EH (cell line): ENCODE measurements around the gene PLCB4.

Experiments used
- DNase-seq: peaks from one replicate; pipeline ENCODE4 v3.0.0-alpha.2; 2015; ENCODE audit warnings: low read depth

Gene PLCB4

GRCh38 chr20:9179193-9179802 is 110.4 kb downstream of the PLCB4 start:
- DNase-seq = peak; percentile 58

DNA sequence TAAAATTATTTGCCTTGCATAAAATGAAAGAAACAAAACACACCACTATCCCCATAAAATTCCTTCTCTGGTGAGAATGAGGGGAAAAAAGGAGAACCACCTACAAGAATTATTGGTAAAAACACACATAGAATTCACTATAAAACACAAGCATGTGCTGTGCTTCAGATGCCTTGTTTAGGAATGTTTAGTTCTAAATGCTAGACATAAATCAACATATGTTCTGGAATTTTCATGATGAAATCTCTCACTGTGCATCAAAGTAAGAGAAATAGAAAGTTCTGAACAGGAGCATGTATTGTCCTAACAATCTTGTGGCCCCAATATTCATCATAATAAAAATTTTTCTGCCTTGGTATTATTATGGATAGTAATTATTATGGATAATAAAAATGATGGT is 111.0 kb downstream of the PLCB4 start:
- DNase-seq = peak; percentile 40

DNA sequence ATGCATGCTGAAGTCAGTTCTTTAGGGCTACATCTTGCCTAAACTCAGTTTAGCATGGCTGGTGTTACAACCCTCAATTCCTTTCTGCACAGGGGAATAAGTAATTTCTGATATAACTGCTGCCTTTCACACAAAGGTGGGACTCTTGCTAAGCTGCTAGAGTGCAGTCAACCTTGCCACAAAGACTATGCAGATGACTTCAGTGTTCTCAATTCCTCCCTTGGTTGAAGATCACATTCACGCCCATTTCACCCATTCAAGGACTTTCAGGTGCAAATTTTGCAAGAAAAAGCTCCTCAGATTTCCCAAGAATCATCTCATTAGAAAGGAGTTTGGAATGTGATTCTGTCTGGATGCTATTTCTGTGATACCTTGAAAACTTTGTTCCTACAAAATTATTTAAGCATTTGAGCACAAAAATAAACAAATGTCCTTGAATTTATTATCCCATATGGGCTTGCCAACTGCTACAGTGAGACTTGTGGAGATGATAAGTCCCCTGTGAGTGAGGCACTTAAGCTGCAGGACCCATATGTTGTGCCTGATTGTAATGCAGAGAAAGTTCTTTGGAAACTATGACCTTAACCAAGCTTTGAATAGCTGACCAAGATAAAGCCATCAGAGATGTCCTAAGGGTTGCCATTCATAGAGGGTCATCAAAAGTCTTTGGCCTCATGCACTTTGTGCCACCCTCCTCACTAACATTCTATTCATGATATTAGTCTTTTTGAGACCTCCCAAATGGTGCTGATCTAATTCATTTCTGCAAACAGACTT is 111.8 kb downstream of the PLCB4 start:
- no peak for DNase-seq

GRCh38 chr20:9185511-9185910 is 116.6 kb downstream of the PLCB4 start:
- DNase-seq = peak; percentile 77

GRCh38 chr20:9186396-9186795 is 117.5 kb downstream of the PLCB4 start:
- no peak for DNase-seq

- DNase-seq = no peak
Measured at GRCh38 chr20:9195031-9195430, 126.1 kb downstream of the PLCB4 start.

GRCh38 chr20:9196110-9196509 is 127.2 kb downstream of the PLCB4 start:
- no peak for DNase-seq

- no peak for DNase-seq
Measured at GRCh38 chr20:9198460-9198859, 129.6 kb downstream of the PLCB4 start.

GRCh38 chr20:9200196-9200595 is 131.3 kb downstream of the PLCB4 start:
- peak; percentile 40 for DNase-seq

- peak; percentile 95 for DNase-seq
Measured at GRCh38 chr20:9200620-9201019, 131.7 kb downstream of the PLCB4 start.

DNA sequence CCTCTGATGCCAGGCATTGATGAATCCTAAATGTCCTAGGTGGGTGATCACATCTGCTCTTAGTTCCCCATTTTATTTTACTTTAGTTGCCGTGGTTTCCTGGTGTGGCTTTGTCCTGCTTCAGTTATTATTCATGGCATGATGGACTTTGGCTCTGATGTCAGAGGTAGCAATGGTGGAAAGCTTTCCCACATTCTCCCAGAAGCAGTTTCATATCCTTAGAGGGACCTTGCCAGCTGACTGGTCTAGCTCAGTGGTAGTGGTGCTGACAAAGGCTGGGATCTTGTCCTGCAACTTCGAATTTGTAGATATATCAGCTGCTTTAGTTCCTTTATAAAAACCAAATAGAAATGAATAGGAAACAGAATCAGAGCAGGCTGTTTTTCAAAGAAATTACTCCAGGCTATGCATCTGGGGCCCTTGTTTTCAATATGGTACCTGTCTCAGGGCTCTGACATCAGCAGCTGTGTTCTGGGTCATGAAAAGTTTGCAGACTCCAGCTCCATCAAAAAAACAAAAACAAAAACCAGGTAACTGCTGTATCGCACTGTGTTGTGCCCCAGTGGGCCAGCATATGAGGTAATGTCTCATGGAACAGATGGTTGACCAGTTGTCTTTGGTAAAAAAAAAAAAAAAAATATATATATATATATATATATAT is 133.7 kb downstream of the PLCB4 start:
- DNase-seq = peak; percentile 62

DNA sequence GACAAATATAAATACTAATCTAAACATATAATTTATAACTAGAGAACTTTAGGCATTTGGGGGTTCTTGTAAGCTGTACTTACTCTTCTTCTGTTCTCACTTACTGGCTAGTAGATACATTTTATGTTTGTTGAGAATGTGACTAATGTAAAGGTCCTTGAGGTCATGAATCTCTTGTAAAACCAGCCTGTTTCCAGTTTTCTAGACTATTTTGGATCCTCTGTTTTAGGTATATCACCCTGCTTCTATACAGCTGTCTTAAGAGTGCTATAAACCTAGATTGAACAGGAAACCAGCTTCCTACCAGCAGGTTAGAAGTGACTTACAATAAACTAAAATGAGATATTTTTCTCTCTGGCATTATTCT is 134.2 kb downstream of the PLCB4 start:
- DNase-seq = peak; percentile 68

- no peak for DNase-seq
Measured at GRCh38 chr20:9204979-9205378, 136.1 kb downstream of the PLCB4 start.

GRCh38 chr20:9206486-9206885 is 137.6 kb downstream of the PLCB4 start:
- no peak for DNase-seq

DNA sequence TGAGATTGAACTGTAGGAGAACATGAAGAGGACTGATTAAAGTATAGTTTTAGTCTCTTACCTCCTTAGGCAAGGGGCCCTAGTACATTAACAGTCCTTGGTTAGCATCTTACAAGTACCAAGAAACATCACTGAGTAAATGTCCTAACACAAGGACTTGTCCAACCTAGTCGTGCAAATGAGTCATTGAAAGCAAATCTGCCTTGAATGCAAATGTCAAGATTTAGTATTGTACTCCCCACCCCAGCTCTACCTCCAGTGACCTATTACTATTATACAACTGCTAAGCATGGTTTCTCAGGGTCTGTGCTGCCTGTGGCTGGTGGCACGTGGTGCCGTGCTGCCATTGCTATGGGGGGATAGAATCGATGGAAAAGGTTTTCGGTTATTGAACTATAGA is 138.4 kb downstream of the PLCB4 start:
- no peak for DNase-seq

DNA sequence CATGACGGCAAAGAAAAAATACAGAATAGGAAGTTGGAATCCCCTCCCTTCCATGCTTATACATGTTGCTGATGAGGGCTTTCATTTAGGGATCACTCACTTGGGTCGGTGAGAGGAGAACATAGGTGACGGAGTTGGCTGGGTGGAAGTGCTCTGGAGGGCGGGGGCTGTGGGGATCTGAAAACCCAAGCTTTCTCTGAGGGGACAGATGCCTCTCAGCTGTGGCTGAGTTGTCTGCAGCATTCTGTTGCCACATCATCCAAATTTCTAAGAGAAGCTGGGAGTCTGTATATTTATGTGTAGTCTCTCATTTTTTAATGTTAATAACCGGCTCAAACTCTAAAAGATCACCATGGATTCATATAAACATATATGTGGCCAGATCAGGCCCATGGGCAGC is 141.5 kb downstream of the PLCB4 start:
- no peak for DNase-seq

DNA sequence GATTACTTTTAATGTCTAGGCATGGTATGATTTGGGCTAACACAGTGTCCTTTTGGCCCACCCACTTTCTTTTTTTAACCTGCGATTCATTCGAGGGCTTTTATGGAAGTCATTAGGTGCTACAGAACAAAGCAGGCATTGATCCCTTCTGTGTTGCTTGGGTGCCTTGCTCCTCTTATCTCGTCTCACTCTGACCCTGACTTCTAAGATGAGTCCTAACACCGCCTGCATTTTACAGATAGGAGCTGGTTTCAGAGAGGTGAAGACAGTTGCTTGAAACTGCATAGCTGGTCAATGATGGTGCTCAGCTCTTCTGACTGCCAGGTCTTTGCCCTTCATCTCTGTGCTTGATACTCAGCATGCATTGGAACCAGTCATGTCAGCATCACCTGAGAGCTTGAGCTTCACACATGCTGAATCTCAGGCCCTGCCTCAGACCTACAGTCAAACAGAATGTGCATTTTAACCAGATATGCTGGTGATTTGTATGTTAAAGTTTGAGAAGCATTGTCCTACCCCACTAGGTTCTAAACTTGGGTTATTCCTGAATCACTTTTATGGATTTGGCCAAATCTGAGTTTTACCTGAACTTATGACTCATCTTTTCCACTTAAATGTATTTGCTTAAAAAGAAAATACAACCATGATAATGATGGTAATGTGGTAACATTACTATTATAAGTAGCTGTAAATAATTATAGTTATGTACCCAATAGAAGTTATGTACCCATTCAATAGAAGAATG is 142.3 kb downstream of the PLCB4 start:
- no peak for DNase-seq

DNA sequence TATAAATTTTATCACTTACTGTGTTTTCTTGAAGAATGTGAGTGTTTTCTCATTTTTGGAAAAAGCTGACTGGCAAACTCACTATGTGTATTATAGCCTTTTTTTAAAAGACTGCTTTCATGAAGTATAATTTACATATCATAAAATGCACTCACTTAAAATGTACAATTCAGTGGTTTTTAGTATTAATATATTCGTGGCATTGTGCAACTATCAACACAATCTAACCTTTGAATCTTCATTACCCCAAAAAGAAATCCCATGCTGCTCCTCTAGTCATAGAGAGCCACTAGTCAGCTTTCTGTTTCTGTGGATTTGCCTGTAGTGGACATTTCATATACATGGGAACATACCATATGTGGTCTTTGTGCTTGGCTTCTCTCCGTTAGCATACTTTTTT is 143.8 kb downstream of the PLCB4 start:
- DNase-seq = no peak

DNA sequence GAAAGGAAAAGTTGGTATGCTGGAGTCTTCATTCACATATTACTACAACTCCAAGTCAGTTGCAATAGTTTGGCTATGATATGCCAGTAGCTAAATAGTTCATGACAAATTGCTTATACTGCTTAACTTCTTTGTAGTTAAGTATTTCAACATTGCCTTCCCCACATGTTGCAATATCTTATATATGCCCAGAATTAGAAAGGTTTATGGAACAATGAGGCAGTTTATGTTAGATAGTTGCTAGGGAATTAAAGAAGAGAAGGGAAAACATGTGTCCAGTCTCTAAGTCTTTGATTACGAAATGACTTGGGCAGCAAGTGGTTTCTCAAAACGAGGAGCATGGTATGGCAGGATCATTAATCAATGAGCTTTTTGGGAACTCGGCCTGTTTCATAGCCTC is 145.8 kb downstream of the PLCB4 start:
- peak; percentile 86 for DNase-seq

DNA sequence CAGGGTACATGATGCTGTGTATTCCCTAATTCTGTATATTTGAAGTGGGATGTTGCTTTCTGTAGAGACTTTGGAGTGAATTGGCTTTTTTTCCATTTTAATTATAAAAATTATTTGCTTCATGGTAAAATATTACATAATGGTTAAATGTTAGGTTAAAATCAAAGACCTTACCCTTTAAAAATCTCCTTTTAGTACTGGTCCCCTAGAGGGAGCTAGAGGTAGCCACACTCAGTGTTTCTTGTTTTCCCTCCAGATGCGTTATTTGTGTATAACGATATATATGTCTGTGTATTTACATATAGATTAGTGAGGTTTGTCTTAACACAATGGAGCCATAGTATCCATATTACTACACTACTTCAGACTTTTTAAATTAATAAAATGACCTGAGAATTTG is 146.7 kb downstream of the PLCB4 start:
- no peak for DNase-seq

DNA sequence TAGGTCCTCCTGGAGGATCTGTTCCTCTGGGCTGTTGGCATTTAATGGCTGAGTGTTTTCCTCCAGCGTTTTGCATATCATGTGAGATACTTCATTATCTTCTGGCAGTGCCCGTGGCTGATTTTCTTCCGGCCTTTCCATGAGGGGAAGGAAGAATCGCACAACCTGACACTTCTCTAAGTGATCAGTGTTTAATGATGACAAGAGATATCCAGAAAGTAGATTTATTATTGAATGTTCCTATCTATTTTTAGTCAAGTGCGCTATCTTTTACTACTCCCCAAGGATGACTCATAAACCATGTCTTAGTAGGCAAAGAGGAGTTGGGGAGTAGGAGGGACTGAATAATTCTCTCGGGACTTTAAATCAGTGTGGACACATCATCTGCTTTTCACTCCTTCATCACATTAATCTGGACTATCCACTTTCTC is 149.7 kb downstream of the PLCB4 start:
- peak; percentile 63 for DNase-seq

- DNase-seq = peak; percentile 95
Measured at GRCh38 chr20:9220874-9221547, 152.1 kb downstream of the PLCB4 start.
